Left ventricle myocardium inferior (tissue), 1 donor: Measurements from ENCODE around the gene PISD. TPM values are rescaled to one million over a fixed set of nuclear protein-coding genes. Genes with fewer than 3 reads are reported as not detected.

Experiments used
- DNase-seq: peaks from one replicate; pipeline ENCODE4 v3.0.0-alpha.2; 2020
- H3K27ac ChIP-seq: fragments of 200-600 bp; replicated peaks from 2 replicates; pipeline ENCODE4 v1.8.0; 2021
- H3K27me3 ChIP-seq: fragments of 200-600 bp; 2 replicates; pipeline ENCODE4 v1.8.0; 2021; ENCODE audit warnings: low read depth
- H3K36me3 ChIP-seq: fragments of 200-600 bp; 2 replicates; pipeline ENCODE4 v1.8.0; 2021
- H3K4me1 ChIP-seq: fragments of 200-600 bp; 2 replicates; pipeline ENCODE4 v1.8.0; 2021
- H3K4me3 ChIP-seq: fragments of 200-600 bp; 2 replicates; pipeline ENCODE4 v1.8.0; 2021; ENCODE audit warnings: mild to moderate bottlenecking, moderate library complexity
- H3K9me3 ChIP-seq: fragments of 200-600 bp; replicated peaks from 2 replicates; pipeline ENCODE4 v1.8.0; 2021
- CTCF ChIP-seq: fragments of 200-600 bp; IDR thresholded peaks from 2 replicates; pipeline ENCODE4 v1.8.0; 2021; ENCODE audit warnings: antibody characterized with exemption, mild to moderate bottlenecking, borderline replicate concordance
- intact Hi-C: fragments of 100-400 bp; cut with micrococcal nuclease; formaldehyde crosslinking; loops from one replicate; pipeline ENCODE4 v1.11.0; 2022
- total RNA-seq: library from RNA; stranded (reverse); fragmentation: NEBNext Ultra II Directional; extraction: Animal tissue kit (Norgen Biotek cat#: 25700); gene quantifications from one replicate; pipeline ENCODE4 v1.2.1, GENCODE V29; 2021
- donor health status: DM: no; HTN: yes; CAD: no; lungs with severe emphysema.

Gene PISD
- total RNA-seq, 1 donor from 2014 or later, result 18.1 TPM

GRCh38 chr22:31620756-31621480 lies 41.1 kb downstream of the PISD start:
- peaks cover 43% of the 10 kb centered on the region for H3K36me3 ChIP-seq
- H3K27ac ChIP-seq, result no peak overlapping the region
- intact Hi-C loops, result no loop called here
- H3K27me3 ChIP-seq, result no peaks in the 10 kb centered on the region
- H3K9me3 ChIP-seq, result no peaks in the 10 kb centered on the region
- no peak for TF ChIP-seq CTCF
- no peak overlapping the region for H3K4me3 ChIP-seq
- H3K4me1 ChIP-seq, result peaks cover 19% of the 10 kb centered on the region
- DNase-seq, result no peak

- intact Hi-C loops, result no loop called here
- H3K27ac ChIP-seq, result no peak overlapping the region
- H3K9me3 ChIP-seq, result no peaks in the 10 kb centered on the region
- no peak overlapping the region for H3K4me3 ChIP-seq
- peaks cover 19% of the 10 kb centered on the region for H3K4me1 ChIP-seq
- H3K27me3 ChIP-seq, result no peaks in the 10 kb centered on the region
- DNase-seq, result no peak
- H3K36me3 ChIP-seq, result peaks cover 43% of the 10 kb centered on the region
- no peak for TF ChIP-seq CTCF
Observed at GRCh38 chr22:31619611-31620300, 42.3 kb downstream of the PISD start.

GRCh38 chr22:31618471-31619176 lies 43.4 kb downstream of the PISD start:
- TF ChIP-seq CTCF, result no peak
- no peak overlapping the region for H3K4me3 ChIP-seq
- no peaks in the 10 kb centered on the region for H3K27me3 ChIP-seq
- DNase-seq, result no peak
- H3K27ac ChIP-seq, result no peak overlapping the region
- H3K9me3 ChIP-seq, result no peaks in the 10 kb centered on the region
- H3K36me3 ChIP-seq, result peaks cover 43% of the 10 kb centered on the region
- H3K4me1 ChIP-seq, result peaks cover 27% of the 10 kb centered on the region
- intact Hi-C loops, result no loop called here

GRCh38 chr22:31618057-31618456 lies 44.0 kb downstream of the PISD start:
- peaks cover 43% of the 10 kb centered on the region for H3K36me3 ChIP-seq
- intact Hi-C loops, result no loop called here
- H3K27me3 ChIP-seq, result no peaks in the 10 kb centered on the region
- no peak for TF ChIP-seq CTCF
- no peak overlapping the region for H3K27ac ChIP-seq
- peaks cover 27% of the 10 kb centered on the region for H3K4me1 ChIP-seq
- no peaks in the 10 kb centered on the region for H3K9me3 ChIP-seq
- no peak for DNase-seq
- H3K4me3 ChIP-seq, result no peak overlapping the region

- peaks cover 27% of the 10 kb centered on the region for H3K4me1 ChIP-seq
- no peak for TF ChIP-seq CTCF
- peaks cover 40% of the 10 kb centered on the region for H3K36me3 ChIP-seq
- H3K4me3 ChIP-seq, result no peak overlapping the region
- no peaks in the 10 kb centered on the region for H3K9me3 ChIP-seq
- H3K27me3 ChIP-seq, result no peaks in the 10 kb centered on the region
- H3K27ac ChIP-seq, result no peak overlapping the region
- no peak for DNase-seq
- intact Hi-C loops, result no loop called here
Observed at GRCh38 chr22:31616315-31616980, 45.6 kb downstream of the PISD start.
